ENCODE results near the gene RBM42. TPM values are rescaled to one million over a fixed set of nuclear protein-coding genes. Genes with fewer than 3 reads are reported as not detected.

Gene RBM42
- total RNA-seq, 1 experiment from 2014 or later: 69.9 TPM

- H3K4me1 ChIP-seq: no peaks in the 10 kb centered on the region
- H3K9me3 ChIP-seq (replicated peaks): peaks cover 8% of the 10 kb centered on the region
- H3K27me3 ChIP-seq: no peaks in the 10 kb centered on the region
- DNase-seq: no peak
- H3K4me3 ChIP-seq: peak overlapping the region; percentile 86
- peaks cover 5% of the 10 kb centered on the region; the same call in 1 of the 2 replicates for H3K36me3 ChIP-seq
- no peak overlapping the region for H3K27ac ChIP-seq
Measured at GRCh38 chr19:35612224-35612558, 16.6 kb upstream of the RBM42 start.

- H3K4me3 ChIP-seq: peak within 1 kb of the TSS; percentile 86
- peak within 1 kb of the TSS; percentile 79 for H3K27ac ChIP-seq
- peaks cover 5% of the 10 kb centered on the region; the same call in 1 of the 2 replicates for H3K36me3 ChIP-seq
- peaks cover 4% of the 10 kb centered on the region; the same call in 1 of the 2 replicates for H3K9me3 ChIP-seq (replicated peaks)
- H3K4me1 ChIP-seq: no peaks in the 10 kb centered on the region
- H3K27me3 ChIP-seq: no peaks in the 10 kb centered on the region
- peak; percentile 93 to 95 for DNase-seq
Measured at GRCh38 chr19:35612559-35613321, 16.1 kb upstream of the RBM42 start, which contains the start of gene HAUS5. TSS of gene HAUS5 (plus strand) at chr19:35612735. CDS start at chr19:35612795, 60 bp downstream.

- Histone ChIP-seq H3K27ac (no peak overlapping the region), H3K4me1 (no peaks in the 10 kb centered on the region), H3K27me3 (no peaks in the 10 kb centered on the region), H3K9me3 (replicated peaks) (no peaks in the 10 kb centered on the region; the same call in 1 of the 2 replicates), H3K4me3 (no peak overlapping the region), H3K36me3 (peaks cover 5% of the 10 kb centered on the region; the same call in 1 of the 2 replicates)
- no peak for DNase-seq
Measured at GRCh38 chr19:35613574-35613973, 15.3 kb upstream of the RBM42 start.

- Histone ChIP-seq H3K27me3 (no peaks in the 10 kb centered on the region), H3K27ac (no peak overlapping the region), H3K4me3 (no peak overlapping the region), H3K4me1 (no peaks in the 10 kb centered on the region), H3K9me3 (replicated peaks) (no peaks in the 10 kb centered on the region), H3K36me3 (peaks cover 5% of the 10 kb centered on the region; the same call in 1 of the 2 replicates)
- DNase-seq: no peak
Measured at GRCh38 chr19:35615036-35615435, 13.8 kb upstream of the RBM42 start.

- Histone ChIP-seq H3K36me3 (peaks cover 10% of the 10 kb centered on the region; the same call in 1 of the 2 replicates), H3K4me3 (no peak overlapping the region), H3K9me3 (replicated peaks) (no peaks in the 10 kb centered on the region), H3K27me3 (no peaks in the 10 kb centered on the region), H3K4me1 (no peaks in the 10 kb centered on the region), H3K27ac (no peak overlapping the region)
- DNase-seq: no peak
Measured at GRCh38 chr19:35618857-35619256, 10.0 kb upstream of the RBM42 start.

GRCh38 chr19:35619290-35619923 lies 9.4 kb upstream of the RBM42 start:
- Histone ChIP-seq H3K4me1 (no peaks in the 10 kb centered on the region), H3K27ac (no peak overlapping the region), H3K9me3 (replicated peaks) (no peaks in the 10 kb centered on the region), H3K36me3 (peaks cover 10% of the 10 kb centered on the region; the same call in 1 of the 2 replicates), H3K27me3 (no peaks in the 10 kb centered on the region), H3K4me3 (no peak overlapping the region)
- DNase-seq: no peak

- Histone ChIP-seq H3K4me3 (no peak overlapping the region), H3K9me3 (replicated peaks) (no peaks in the 10 kb centered on the region), H3K4me1 (no peaks in the 10 kb centered on the region), H3K27ac (no peak overlapping the region), H3K27me3 (no peaks in the 10 kb centered on the region), H3K36me3 (peaks cover 9% of the 10 kb centered on the region; the same call in 1 of the 2 replicates)
- DNase-seq: no peak
Measured at GRCh38 chr19:35620001-35620400, 8.8 kb upstream of the RBM42 start.

- Histone ChIP-seq H3K36me3 (peaks cover 5% of the 10 kb centered on the region; the same call in 1 of the 2 replicates), H3K9me3 (replicated peaks) (no peaks in the 10 kb centered on the region), H3K4me1 (no peaks in the 10 kb centered on the region), H3K4me3 (no peak overlapping the region), H3K27ac (no peak overlapping the region), H3K27me3 (no peaks in the 10 kb centered on the region)
- DNase-seq: no peak
Measured at GRCh38 chr19:35621708-35622107, 7.1 kb upstream of the RBM42 start.

GRCh38 chr19:35622750-35623149 lies 6.1 kb upstream of the RBM42 start:
- H3K27me3 ChIP-seq: no peaks in the 10 kb centered on the region
- peaks cover 5% of the 10 kb centered on the region; the same call in 1 of the 2 replicates for H3K36me3 ChIP-seq
- DNase-seq: no peak
- H3K9me3 ChIP-seq (replicated peaks): no peaks in the 10 kb centered on the region
- no peak overlapping the region for H3K4me3 ChIP-seq
- no peaks in the 10 kb centered on the region for H3K4me1 ChIP-seq
- no peak overlapping the region for H3K27ac ChIP-seq

GRCh38 chr19:35623327-35624010 lies 5.4 kb upstream of the RBM42 start:
- Histone ChIP-seq H3K4me1 (no peaks in the 10 kb centered on the region), H3K9me3 (replicated peaks) (no peaks in the 10 kb centered on the region), H3K27me3 (no peaks in the 10 kb centered on the region), H3K27ac (no peak overlapping the region), H3K36me3 (peaks cover 5% of the 10 kb centered on the region; the same call in 1 of the 2 replicates), H3K4me3 (no peak overlapping the region)
- no peak for DNase-seq

- Histone ChIP-seq H3K27me3 (no peaks in the 10 kb centered on the region), H3K4me3 (peak overlapping the region; percentile 84), H3K4me1 (no peaks in the 10 kb centered on the region), H3K36me3 (peaks cover 9% of the 10 kb centered on the region), H3K9me3 (replicated peaks) (no peaks in the 10 kb centered on the region), H3K27ac (peak overlapping the region; percentile 19; the same call in 1 of the 2 replicates)
- DNase-seq: no peak
Measured at GRCh38 chr19:35628264-35628564, 622 bp upstream of the RBM42 start.

- peak overlapping the region; percentile 84 for H3K4me3 ChIP-seq
- H3K27me3 ChIP-seq: no peaks in the 10 kb centered on the region
- peaks cover 11% of the 10 kb centered on the region for H3K36me3 ChIP-seq
- no peak for DNase-seq
- H3K9me3 ChIP-seq (replicated peaks): no peaks in the 10 kb centered on the region
- H3K27ac ChIP-seq: peak overlapping the region; percentile 44
- no peaks in the 10 kb centered on the region for H3K4me1 ChIP-seq
Measured at GRCh38 chr19:35629332-35629633, 447 bp downstream of the RBM42 start.

- DNase-seq: no peak
- Histone ChIP-seq H3K4me1 (peaks cover 1% of the 10 kb centered on the region; the same call in 1 of the 2 replicates), H3K4me3 (no peak overlapping the region), H3K9me3 (replicated peaks) (no peaks in the 10 kb centered on the region), H3K36me3 (peaks cover 35% of the 10 kb centered on the region), H3K27ac (no peak overlapping the region), H3K27me3 (no peaks in the 10 kb centered on the region)
Measured at GRCh38 chr19:35633727-35634440, 5.0 kb downstream of the RBM42 start.

- H3K27me3 ChIP-seq: no peaks in the 10 kb centered on the region
- H3K4me1 ChIP-seq: peaks cover 4% of the 10 kb centered on the region; the same call in 1 of the 2 replicates
- no peaks in the 10 kb centered on the region for H3K9me3 ChIP-seq (replicated peaks)
- no peak overlapping the region for H3K4me3 ChIP-seq
- H3K27ac ChIP-seq: no peak overlapping the region
- no peak for DNase-seq
- H3K36me3 ChIP-seq: peaks cover 31% of the 10 kb centered on the region
Measured at GRCh38 chr19:35636651-35637050, 7.8 kb downstream of the RBM42 start.

Data from SJCRH30 (cell line).